GM19035 (cell line): Measurements from ENCODE around the gene TRAF2.
A peak's percentile ranks its signal among the peaks of the same experiment; 100 is the strongest.

ENCODE experiments used
- ATAC-seq: cut with Tn5 transposase; IDR thresholded peaks from one replicate; pipeline ENCODE4 v1.9.1; 2021; ENCODE audit not compliant: unreplicated experiment

The TRAF2 gene

DNA sequence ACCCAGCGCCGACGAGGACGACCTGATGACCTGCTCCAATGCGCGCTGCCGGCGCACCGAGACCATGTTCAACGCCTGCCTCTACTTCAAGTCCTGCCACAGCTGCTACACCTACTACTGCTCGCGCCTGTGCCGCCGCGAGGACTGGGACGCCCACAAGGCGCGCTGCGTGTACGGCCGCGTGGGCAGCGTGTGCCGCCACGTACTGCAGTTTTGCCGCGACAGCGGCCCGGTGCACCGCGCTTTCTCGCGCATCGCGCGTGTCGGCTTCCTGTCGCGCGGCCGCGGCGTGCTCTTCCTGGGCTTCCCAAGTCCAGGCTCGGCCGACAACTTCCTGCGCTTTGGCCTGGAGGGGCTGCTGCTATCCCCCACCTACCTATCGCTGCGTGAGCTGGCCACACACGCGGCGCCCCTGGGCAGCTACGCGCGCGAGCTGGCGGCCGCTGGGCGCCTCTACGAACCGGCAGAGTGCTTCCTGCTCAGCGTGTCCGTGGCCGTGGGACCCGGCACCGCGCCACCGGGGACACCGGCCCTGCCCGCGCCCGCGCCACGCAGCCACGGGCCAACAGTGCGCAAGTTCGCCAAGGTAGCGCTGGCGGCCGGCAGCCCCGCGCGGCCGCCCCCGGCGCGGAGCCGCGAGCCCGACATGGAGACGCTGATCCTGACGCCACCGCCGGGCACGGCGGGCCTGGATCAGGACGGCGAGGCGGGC is 39.8 kb upstream of the TRAF2 start:
- ATAC-seq: no peak

DNA sequence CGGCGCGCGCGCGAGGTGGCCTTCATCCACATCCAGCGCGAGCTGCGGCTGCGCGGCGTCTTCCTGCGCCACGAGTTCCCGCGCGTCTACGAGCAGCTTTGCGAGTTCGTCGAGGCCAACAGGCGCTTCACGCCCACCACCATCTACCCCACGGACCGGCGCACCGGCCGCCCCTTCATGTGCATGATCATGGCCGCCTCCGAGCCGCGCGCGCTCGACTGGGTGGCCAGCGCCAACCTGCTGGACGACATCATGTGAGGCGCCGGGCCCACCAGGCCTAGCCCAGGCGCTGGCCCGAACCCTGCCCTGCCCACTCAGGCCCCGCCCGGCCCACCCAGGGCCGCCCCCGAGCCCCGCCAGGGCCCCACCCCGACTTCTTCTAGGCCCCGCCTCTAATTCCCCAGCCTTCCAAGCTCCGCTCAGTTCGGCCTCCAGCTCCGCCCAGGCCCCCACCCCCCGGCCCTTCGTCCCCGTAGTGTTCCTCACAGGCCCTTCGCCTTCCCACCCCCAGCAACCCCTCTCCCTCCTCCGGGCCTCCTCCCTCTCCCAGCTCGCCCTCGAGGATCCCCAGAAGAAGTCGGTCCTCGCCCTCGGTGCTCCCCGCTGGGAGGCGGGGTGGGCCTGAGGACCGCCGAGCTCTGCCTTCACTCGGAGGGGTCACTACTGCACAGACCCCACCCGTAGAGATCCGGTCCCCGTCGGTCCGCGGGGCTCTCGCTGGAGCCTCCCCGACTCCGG is 39.1 kb upstream of the TRAF2 start:
- ATAC-seq: no peak

GRCh38 chr9:136847826-136848392 is 38.4 kb upstream of the TRAF2 start:
- peak; percentile 25 for ATAC-seq

GRCh38 chr9:136848393-136849037 is 37.8 kb upstream of the TRAF2 start:
- no peak for ATAC-seq

- peak; percentile 85 for ATAC-seq
These were observed 37.0 kb upstream of the TRAF2 start, which contains the start of gene PHPT1 for GRCh38 chr9:136849038-136849959. PHPT1 (plus strand) TSS chr9:136849409; CDS start chr9:136849431, 22 bp downstream.

GRCh38 chr9:136849960-136850865 is 36.1 kb upstream of the TRAF2 start:
- no peak for ATAC-seq

DNA sequence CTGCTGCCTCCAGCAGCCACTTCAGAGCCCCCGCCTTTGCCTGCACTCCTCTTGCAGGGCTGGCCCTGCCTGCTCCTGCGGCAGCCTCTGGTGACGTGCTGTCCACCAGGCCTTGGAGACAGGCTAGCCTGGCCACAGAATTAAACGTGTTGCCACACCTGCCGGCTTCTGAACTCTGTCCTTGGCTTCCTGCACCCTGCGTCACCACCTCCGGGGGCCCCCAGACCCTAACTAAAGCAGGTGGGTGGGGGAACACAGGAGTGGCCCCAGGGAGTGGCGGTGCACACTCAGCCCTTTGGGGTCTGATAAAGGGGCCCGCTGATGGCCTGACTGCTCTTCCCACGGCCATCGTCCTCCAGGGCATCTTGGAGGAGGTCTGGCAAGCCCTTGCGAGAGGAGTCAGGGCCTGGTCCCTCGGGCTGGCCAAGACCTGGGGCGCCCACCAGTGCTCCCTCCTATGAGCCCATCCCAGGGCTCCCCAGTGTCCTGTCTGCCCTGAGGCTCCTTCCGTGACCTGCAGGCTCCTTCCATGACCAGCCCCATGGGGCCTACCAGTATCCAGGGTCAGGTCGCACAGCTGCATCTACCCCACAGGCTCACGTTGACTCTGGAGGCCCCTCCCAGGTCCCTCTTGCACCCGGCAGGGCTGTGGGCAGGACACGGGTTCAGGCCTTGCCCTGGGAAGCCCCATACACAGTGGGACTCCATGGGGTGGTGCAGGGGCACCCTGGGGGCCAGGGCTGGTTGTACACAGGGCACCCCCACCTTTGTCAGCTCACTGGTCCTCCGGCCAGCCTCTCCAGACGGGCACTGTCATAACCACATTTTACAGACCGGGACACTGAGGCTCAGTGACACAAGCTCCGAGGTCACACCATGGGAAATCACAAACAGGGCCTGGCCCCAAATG is 35.2 kb upstream of the TRAF2 start:
- no peak for ATAC-seq

- ATAC-seq: no peak
These were observed 34.2 kb upstream of the TRAF2 start, which contains the start of gene MAMDC4 for GRCh38 chr9:136851941-136852663. MAMDC4 (plus strand) TSS chr9:136852346; CDS start chr9:136852417, 71 bp downstream.

DNA sequence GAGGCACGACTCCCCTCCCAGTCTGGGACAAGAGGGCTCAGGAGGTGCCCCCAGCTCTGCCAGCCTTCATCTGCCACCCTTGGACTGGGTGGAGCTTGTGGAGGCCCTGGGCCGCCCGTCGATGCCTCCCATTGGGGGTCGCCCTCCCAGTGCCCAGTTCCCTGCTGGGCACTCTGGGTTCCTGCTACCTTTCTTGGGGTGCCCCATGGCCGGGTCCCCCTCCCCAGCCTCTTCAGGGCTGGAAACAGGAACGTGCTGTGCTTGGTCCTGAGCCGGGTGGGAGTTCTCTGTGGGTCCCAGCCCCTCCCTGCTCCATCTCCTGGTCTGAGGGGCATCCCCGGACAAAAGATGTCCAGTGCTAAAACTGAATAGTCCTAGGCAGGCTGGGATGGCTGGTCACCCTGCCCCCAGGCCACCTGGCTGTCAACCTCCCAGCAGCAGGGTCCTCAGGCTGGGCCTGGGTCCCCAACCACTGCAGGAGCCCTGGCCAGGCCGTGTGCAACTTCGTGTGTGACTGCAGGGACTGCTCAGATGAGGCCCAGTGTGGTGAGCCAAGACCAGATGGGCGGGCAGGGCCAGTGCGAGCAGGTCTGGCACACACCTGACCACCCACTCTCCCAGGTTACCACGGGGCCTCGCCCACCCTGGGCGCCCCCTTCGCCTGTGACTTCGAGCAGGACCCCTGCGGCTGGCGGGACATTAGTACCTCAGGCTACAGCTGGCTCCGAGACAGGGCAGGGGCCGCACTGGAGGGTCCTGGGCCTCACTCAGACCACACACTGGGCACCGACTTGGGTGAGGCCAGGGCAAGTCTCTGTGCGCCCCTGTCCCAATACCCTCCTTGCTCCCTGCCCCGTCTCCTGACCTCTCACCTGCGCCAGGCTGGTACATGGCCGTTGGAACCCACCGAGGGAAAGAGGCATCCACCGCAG is 33.4 kb upstream of the TRAF2 start:
- no peak for ATAC-seq

DNA sequence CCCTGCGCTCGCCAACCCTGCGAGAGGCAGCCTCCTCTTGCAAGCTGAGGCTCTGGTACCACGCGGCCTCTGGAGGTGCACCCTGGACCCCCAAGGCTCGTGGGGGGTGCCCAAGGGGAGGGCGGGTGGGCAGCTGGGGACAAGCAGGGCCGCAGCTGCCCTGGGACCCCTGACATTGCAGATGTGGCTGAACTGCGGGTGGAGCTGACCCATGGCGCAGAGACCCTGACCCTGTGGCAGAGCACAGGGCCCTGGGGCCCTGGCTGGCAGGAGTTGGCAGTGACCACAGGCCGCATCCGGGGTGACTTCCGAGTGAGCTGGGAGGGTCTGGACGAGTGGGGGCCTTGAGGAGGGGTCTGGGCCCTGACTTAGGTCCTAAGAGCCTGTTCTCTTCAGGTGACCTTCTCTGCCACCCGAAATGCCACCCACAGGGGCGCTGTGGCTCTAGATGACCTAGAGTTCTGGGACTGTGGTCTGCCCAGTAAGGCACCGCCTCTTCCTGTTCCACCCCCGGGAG is 32.7 kb upstream of the TRAF2 start:
- ATAC-seq: no peak

DNA sequence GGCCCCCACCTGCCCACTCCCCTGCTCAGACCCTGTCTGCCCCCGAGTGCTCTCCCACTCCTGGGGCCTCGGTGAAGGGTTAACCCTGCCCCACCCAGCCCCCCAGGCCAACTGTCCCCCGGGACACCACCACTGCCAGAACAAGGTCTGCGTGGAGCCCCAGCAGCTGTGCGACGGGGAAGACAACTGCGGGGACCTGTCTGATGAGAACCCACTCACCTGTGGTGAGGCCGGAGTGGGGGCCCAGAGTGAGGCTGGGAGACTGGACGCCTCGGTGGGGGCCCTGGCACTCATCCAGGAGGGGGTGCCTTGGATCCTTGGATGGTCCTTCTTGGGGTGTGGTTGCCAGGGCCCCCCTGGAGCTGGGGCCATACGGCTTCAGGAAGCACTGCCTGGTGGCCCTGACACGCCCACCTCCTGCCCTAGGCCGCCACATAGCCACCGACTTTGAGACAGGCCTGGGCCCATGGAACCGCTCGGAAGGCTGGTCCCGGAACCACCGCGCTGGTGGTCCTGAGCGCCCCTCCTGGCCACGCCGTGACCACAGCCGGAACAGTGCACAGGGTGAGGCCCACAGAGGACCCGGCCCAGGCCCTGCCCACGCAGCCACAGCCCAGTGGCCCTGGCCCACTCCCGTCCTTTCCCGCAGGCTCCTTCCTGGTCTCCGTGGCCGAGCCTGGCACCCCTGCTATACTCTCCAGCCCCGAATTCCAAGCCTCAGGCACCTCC is 32.0 kb upstream of the TRAF2 start:
- ATAC-seq: no peak

- no peak for ATAC-seq
These were observed 31.4 kb upstream of the TRAF2 start for GRCh38 chr9:136854842-136855460.

- no peak for ATAC-seq
These were observed 30.7 kb upstream of the TRAF2 start for GRCh38 chr9:136855461-136856078.

GRCh38 chr9:136856079-136856476 is 30.2 kb upstream of the TRAF2 start:
- ATAC-seq: no peak
